22Rv1 (cell line): ENCODE data around the gene SLCO2B1.

ENCODE experiments used
- ZFX ChIP-seq: fragments of 450-650 bp; IDR thresholded peaks from 2 replicates; pipeline ENCODE4 v1.6.1; 2017; ENCODE audit warnings: antibody characterized with exemption, borderline replicate concordance
- TF ChIP-seq, protein P1 (sequence below): fragments of 450-650 bp; IDR thresholded peaks from 2 replicates; pipeline ENCODE4 v1.5.1; 2017; ENCODE audit warnings: mild to moderate bottlenecking

DNA sequence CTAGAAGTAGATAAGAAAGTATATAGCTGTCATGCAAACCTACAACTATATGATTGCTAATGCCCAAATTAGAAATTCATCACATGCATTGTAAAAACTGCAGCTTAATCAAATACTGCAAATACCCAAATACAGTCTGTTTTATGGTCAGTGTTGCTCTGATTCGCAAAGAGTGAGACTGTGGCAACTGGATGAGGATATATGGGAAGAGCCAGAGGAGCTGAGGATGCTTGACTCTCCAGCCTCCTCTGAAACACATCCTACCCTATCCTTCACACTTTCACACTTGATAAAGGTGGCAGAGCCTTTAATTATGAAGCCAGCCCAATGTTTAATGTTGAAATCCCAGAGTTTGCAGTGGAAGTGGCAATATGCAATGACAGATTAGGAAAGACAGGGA, 32.3 kb upstream of the SLCO2B1 start:
- TF ChIP-seq, protein P1, sequence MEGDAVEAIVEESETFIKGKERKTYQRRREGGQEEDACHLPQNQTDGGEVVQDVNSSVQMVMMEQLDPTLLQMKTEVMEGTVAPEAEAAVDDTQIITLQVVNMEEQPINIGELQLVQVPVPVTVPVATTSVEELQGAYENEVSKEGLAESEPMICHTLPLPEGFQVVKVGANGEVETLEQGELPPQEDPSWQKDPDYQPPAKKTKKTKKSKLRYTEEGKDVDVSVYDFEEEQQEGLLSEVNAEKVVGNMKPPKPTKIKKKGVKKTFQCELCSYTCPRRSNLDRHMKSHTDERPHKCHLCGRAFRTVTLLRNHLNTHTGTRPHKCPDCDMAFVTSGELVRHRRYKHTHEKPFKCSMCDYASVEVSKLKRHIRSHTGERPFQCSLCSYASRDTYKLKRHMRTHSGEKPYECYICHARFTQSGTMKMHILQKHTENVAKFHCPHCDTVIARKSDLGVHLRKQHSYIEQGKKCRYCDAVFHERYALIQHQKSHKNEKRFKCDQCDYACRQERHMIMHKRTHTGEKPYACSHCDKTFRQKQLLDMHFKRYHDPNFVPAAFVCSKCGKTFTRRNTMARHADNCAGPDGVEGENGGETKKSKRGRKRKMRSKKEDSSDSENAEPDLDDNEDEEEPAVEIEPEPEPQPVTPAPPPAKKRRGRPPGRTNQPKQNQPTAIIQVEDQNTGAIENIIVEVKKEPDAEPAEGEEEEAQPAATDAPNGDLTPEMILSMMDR: no peak
- no peak for TF ChIP-seq ZFX
